ENCODE results near the gene CCDC116. TPM values are rescaled to one million over a fixed set of nuclear protein-coding genes. Genes with fewer than 3 reads are reported as not detected.

CCDC116 gene
- total and polyA plus RNA-seq, 11 donors, result 0.18 to 1.3 (median 0.26) TPM; not detected in 4

- ATAC-seq (no peak), DNase-seq (no peak)
- Histone ChIP-seq H3K9me3 (no peaks in the 10 kb centered on the region), H3K27me3 (no peaks in the 10 kb centered on the region), H3K36me3 (peaks cover 3 to 70% (median 66%) of the 10 kb centered on the region in 9 donors), H3K27ac (no peak overlapping the region), H3K4me1 (no peaks in the 10 kb centered on the region), H3K4me3 (no peak overlapping the region)
- no peak for TF ChIP-seq POLR2A (IDR thresholded peaks at IDR 0.05)
- TF ChIP-seq, protein P1, sequence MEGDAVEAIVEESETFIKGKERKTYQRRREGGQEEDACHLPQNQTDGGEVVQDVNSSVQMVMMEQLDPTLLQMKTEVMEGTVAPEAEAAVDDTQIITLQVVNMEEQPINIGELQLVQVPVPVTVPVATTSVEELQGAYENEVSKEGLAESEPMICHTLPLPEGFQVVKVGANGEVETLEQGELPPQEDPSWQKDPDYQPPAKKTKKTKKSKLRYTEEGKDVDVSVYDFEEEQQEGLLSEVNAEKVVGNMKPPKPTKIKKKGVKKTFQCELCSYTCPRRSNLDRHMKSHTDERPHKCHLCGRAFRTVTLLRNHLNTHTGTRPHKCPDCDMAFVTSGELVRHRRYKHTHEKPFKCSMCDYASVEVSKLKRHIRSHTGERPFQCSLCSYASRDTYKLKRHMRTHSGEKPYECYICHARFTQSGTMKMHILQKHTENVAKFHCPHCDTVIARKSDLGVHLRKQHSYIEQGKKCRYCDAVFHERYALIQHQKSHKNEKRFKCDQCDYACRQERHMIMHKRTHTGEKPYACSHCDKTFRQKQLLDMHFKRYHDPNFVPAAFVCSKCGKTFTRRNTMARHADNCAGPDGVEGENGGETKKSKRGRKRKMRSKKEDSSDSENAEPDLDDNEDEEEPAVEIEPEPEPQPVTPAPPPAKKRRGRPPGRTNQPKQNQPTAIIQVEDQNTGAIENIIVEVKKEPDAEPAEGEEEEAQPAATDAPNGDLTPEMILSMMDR (IDR thresholded peaks at IDR 0.05), result no peak
- WGBS, 4 donors, result 86 to 94% (median 93%) methylated on average over 17 to 20 of the region's 20 CpGs
- intact Hi-C loops (cut with DNase I), result no loop called here
Observed at GRCh38 chr22:21682385-21683175, 50.0 kb downstream of the CCDC116 start.

GRCh38 chr22:21683401-21683811 lies 50.8 kb downstream of the CCDC116 start:
- ATAC-seq (no peak), DNase-seq (no peak)
- no peak overlapping the region for H3K4me3 ChIP-seq
- H3K4me1 ChIP-seq, result no peaks in the 10 kb centered on the region
- no peak overlapping the region for H3K27ac ChIP-seq
- peaks cover 3 to 79% (median 72%) of the 10 kb centered on the region in 9 donors for H3K36me3 ChIP-seq
- H3K27me3 ChIP-seq, result no peaks in the 10 kb centered on the region
- no peaks in the 10 kb centered on the region for H3K9me3 ChIP-seq
- 87 to 96% (median 92%) methylated on average over 6 to 7 of the region's 7 CpGs for WGBS, 4 donors
- intact Hi-C loops (cut with DNase I), result no loop called here
- TF ChIP-seq, protein P1 (IDR thresholded peaks at IDR 0.05), result no peak
- TF ChIP-seq POLR2A (IDR thresholded peaks at IDR 0.05), result no peak

GRCh38 chr22:21684492-21685163 lies 52.1 kb downstream of the CCDC116 start:
- Histone ChIP-seq H3K9me3 (no peaks in the 10 kb centered on the region), H3K36me3 (peaks cover 3 to 89% (median 83%) of the 10 kb centered on the region in 9 donors), H3K4me3 (no peak overlapping the region), H3K27ac (no peak overlapping the region), H3K4me1 (no peaks in the 10 kb centered on the region), H3K27me3 (no peaks in the 10 kb centered on the region)
- DNase-seq (no peak), ATAC-seq (no peak)
- intact Hi-C loops (cut with DNase I), result no loop called here
- TF ChIP-seq, protein P1 (IDR thresholded peaks at IDR 0.05), result no peak
- TF ChIP-seq POLR2A (IDR thresholded peaks at IDR 0.05), result no peak
- WGBS, 4 donors, result 93 to 96% (median 94%) methylated on average over 19 of the region's 19 CpGs

DNA sequence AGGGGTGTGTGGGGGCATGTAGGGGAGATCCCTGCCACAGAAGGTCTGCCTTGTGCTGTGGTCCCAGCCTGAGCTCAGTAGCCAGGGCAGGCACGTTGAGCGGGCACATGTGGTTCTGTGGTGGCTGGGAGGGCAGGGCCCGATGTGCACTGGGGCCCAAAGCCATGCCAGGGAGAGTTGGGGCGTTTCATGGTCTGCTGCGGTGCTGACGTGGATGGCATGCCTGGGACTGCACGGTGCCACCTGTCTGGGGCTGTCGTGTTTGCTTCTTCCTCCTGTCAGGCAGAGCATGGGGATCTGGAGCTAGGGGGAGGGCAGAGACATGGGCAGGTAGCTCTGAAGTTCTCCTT lies 52.6 kb downstream of the CCDC116 start:
- Histone ChIP-seq H3K36me3 (peaks cover 3 to 94% (median 86%) of the 10 kb centered on the region in 9 donors), H3K27me3 (no peaks in the 10 kb centered on the region), H3K4me1 (peaks cover 0 to under 1% (median 0%) of the 10 kb centered on the region in 12 donors), H3K9me3 (no peaks in the 10 kb centered on the region), H3K4me3 (no peak overlapping the region), H3K27ac (no peak overlapping the region)
- intact Hi-C loops (cut with DNase I), result no loop called here
- 78 to 100% (median 83%) methylated on average over 5 to 8 of the region's 8 CpGs for WGBS, 4 donors
- DNase-seq (no peak), ATAC-seq (no peak)
- TF ChIP-seq, protein P1 (IDR thresholded peaks at IDR 0.05), result no peak
- no peak for TF ChIP-seq POLR2A (IDR thresholded peaks at IDR 0.05)
